ENCODE measurements around the gene SAE1. TPM values are rescaled to one million over a fixed set of nuclear protein-coding genes. Genes with fewer than 3 reads are reported as not detected.

Gene SAE1
- total RNA-seq, 1 experiment from 2014 or later = 251 TPM

DNA sequence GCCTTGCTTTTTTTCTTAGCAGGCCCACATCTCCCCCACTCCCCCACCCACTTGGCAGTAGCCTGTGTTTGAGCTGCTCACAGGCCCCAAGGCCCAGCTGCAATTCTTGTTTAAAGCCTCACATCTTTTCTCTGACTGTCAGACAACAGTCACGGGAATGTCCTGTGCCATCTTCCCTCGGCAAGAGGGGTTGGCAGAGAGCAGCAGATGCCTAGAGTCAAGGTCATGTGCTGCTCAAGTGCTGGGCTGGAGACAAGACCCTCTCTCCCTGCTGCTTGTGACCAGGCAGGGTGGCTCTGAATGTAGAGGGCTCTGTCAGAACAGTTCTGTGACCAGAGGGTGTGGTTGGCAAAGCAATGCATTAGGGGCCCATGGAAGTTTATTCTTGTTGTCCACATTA lies 53.0 kb downstream of the SAE1 start:
- Mint-ChIP-seq H3K4me3 (ENCODE audit: unreplicated experiment) (no peak overlapping the region), H3K27me3 (ENCODE audit: insufficient read depth, unreplicated experiment) (no peaks in the 10 kb centered on the region), H3K4me1 (ENCODE audit: low read depth, unreplicated experiment) (peaks cover 22% of the 10 kb centered on the region), H3K27ac (ENCODE audit: unreplicated experiment) (no peak overlapping the region), H3K36me3 (ENCODE audit: insufficient read depth, unreplicated experiment) (peaks cover 89% of the 10 kb centered on the region), H3K9me3 (ENCODE audit: unreplicated experiment) (no peaks in the 10 kb centered on the region)
- H3K4me1 ChIP-seq = peaks cover 4% of the 10 kb centered on the region; the same call in 1 of the 2 replicates
- no TSS peak for BruUV-seq (replicated peaks)
- CTCF ChIA-PET = interaction anchor here (1.5 kb wide), 1 partner anchor 60 kb away, joined by 4 read pairs; no protein-coding TSS in a partner anchor
- no peak overlapping the region for H3K4me3 ChIP-seq (ENCODE audit: low read depth, low read length)
- no peaks in the 10 kb centered on the region for H3K9me3 ChIP-seq
- DNase-seq = no peak
- H3K27me3 ChIP-seq (replicated peaks; ENCODE audit: control insufficient read depth, insufficient read depth, low read length) = no peaks in the 10 kb centered on the region
- intact Hi-C loops (cut with micrococcal nuclease; ENCODE audit: unreplicated experiment) = no loop called here
- POLR2A ChIA-PET = no interaction called here
- peaks cover 6% of the 10 kb centered on the region for H3K36me3 ChIP-seq (ENCODE audit: control insufficient read depth, insufficient read depth, low read length)
- no peak for TF ChIP-seq CTCF (IDR thresholded peaks at IDR 0.05; ENCODE audit: insufficient read depth in 1 of 2, low read depth in 1 of 2, low read length in 1 of 2, severe bottlenecking in 1 of 2, unreplicated experiment in 1 of 2)

DNA sequence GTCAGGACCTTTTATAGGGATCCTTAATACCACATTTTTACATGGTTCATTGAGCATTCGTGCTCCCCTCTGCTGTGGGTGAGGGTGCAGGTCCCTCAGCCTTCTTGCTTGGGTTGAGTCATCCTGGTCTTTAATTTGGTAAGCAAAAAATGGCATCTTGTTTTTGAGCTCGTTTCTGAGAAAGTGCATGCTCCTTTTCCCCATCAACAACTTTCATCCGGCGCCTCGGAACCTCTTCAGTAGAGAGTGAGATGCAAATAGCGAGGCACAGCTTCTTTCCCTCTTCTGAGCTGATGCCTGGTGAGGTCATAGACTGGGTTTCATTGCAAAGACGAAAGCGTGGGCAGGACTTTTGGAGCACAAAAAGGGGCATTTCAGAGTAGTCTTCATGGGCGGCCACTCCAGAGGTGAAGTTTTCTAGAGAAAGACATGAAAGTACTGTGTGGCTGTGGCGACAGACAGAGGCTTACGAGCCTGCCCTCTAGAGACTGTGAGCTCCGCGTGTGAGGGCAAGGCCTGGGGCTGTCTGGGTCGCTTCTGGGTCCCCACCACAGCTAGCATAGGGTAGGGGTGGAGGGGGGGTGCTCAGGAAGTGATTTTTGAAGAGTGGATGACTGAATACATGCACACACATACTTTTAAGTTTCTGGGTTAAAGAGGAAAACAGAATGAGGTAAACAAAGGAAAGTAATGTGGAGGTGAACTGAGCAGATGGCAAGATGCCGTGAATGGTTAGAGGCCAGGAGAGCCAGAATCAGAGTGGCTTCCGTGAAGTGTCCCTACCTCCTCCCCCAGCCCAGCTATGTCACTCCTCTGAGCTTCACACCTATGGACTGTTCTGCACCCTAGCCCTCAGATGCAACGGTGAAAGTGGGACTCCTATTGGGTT lies 56.1 kb downstream of the SAE1 start:
- peak overlapping the region; percentile 77 for H3K27ac Mint-ChIP-seq (ENCODE audit: unreplicated experiment)

DNA sequence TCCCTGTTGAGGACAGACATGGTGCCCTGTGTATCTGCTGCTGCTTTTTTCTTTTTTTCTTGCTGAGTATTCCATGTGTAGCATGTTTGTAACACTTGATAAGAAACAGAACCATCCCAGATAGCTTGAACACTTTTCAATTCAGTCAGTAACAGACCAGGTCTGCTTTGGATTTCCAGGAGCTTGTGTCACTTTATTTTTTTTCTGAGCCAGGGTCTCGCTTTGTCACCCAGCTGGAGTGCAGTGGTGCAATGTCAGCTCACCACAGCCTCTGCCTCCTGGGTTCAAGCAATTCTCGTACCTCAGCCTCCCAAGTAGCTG lies 56.7 kb downstream of the SAE1 start:
- no peak for TF ChIP-seq CTCF (IDR thresholded peaks at IDR 0.05; ENCODE audit: insufficient read depth in 1 of 2, low read depth in 1 of 2, low read length in 1 of 2, severe bottlenecking in 1 of 2, unreplicated experiment in 1 of 2)
- intact Hi-C loops (cut with micrococcal nuclease; ENCODE audit: unreplicated experiment) = no loop called here
- Mint-ChIP-seq H3K4me3 (ENCODE audit: unreplicated experiment) (no peak overlapping the region), H3K4me1 (ENCODE audit: low read depth, unreplicated experiment) (peaks cover 33% of the 10 kb centered on the region), H3K27ac (ENCODE audit: unreplicated experiment) (peak overlapping the region; percentile 77), H3K9me3 (ENCODE audit: unreplicated experiment) (no peaks in the 10 kb centered on the region), H3K27me3 (ENCODE audit: insufficient read depth, unreplicated experiment) (no peaks in the 10 kb centered on the region), H3K36me3 (ENCODE audit: insufficient read depth, unreplicated experiment) (peaks cover 86% of the 10 kb centered on the region)
- Histone ChIP-seq H3K9me3 (no peaks in the 10 kb centered on the region), H3K4me3 (ENCODE audit: low read depth, low read length) (no peak overlapping the region), H3K27me3 (replicated peaks; ENCODE audit: control insufficient read depth, insufficient read depth, low read length) (no peaks in the 10 kb centered on the region), H3K4me1 (peaks cover 24% of the 10 kb centered on the region), H3K36me3 (ENCODE audit: control insufficient read depth, insufficient read depth, low read length) (peaks cover 8% of the 10 kb centered on the region)
- CTCF ChIA-PET = interaction anchor here (0.8 kb wide), 1 partner anchor 57 kb away, joined by 4 read pairs; no protein-coding TSS in a partner anchor
- DNase-seq = no peak
- POLR2A ChIA-PET = interaction anchor here (0.9 kb wide), 1 partner anchor 39 kb away, joined by 5 read pairs; no protein-coding TSS in a partner anchor
- no TSS peak for BruUV-seq (replicated peaks)

More for the DNA sequence above, 56.1 kb downstream of the SAE1 start:
- H3K36me3 ChIP-seq (ENCODE audit: control insufficient read depth, insufficient read depth, low read length) = peaks cover 8% of the 10 kb centered on the region
- Mint-ChIP-seq H3K4me1 (ENCODE audit: low read depth, unreplicated experiment) (peaks cover 37% of the 10 kb centered on the region), H3K36me3 (ENCODE audit: insufficient read depth, unreplicated experiment) (peaks cover 90% of the 10 kb centered on the region), H3K9me3 (ENCODE audit: unreplicated experiment) (no peaks in the 10 kb centered on the region), H3K4me3 (ENCODE audit: unreplicated experiment) (no peak overlapping the region), H3K27me3 (ENCODE audit: insufficient read depth, unreplicated experiment) (no peaks in the 10 kb centered on the region)
- intact Hi-C loops (cut with micrococcal nuclease; ENCODE audit: unreplicated experiment) = no loop called here
- CTCF ChIA-PET = interaction anchor here (0.6 kb wide), 1 partner anchor 24 kb away, joined by 3 read pairs; no protein-coding TSS in a partner anchor
- no peaks in the 10 kb centered on the region for H3K27me3 ChIP-seq (replicated peaks; ENCODE audit: control insufficient read depth, insufficient read depth, low read length)
- peaks cover 24% of the 10 kb centered on the region for H3K4me1 ChIP-seq
- POLR2A ChIA-PET = interaction anchor here (0.9 kb wide), 1 partner anchor 39 kb away, joined by 5 read pairs; no protein-coding TSS in a partner anchor
- no peak for DNase-seq
- no peak overlapping the region for H3K4me3 ChIP-seq (ENCODE audit: low read depth, low read length)
- no peak for TF ChIP-seq CTCF (IDR thresholded peaks at IDR 0.05; ENCODE audit: insufficient read depth in 1 of 2, low read depth in 1 of 2, low read length in 1 of 2, severe bottlenecking in 1 of 2, unreplicated experiment in 1 of 2)
- no peaks in the 10 kb centered on the region for H3K9me3 ChIP-seq
- no TSS peak for BruUV-seq (replicated peaks)

All from Caco-2 (cell line).